HepG2 (cell line): ENCODE results near the gene CREG2. TPM values are rescaled to one million over a fixed set of nuclear protein-coding genes. Genes with fewer than 3 reads are reported as not detected.

Experiments
- CHD4 ChIP-seq: fragments of 200-600 bp; sonication (generic); IDR thresholded peaks from 2 replicates; pipeline ENCODE4 v1.7.0; 2017; ENCODE audit warnings: mild to moderate bottlenecking, low read length, borderline replicate concordance
- FOXC1 ChIP-seq: sonication (generic); formaldehyde crosslinking; IDR thresholded peaks from 2 replicates; pipeline ENCODE4 v1.8.0; 2022; ENCODE audit warnings: mild to moderate bottlenecking, missing genetic modification reagents, borderline replicate concordance
- GZF1 ChIP-seq: sonication (generic); formaldehyde crosslinking; IDR thresholded peaks from 2 replicates; pipeline ENCODE4 v1.5.1; 2020; ENCODE audit warnings: mild to moderate bottlenecking, missing genetic modification reagents
- MAFF ChIP-seq: IDR thresholded peaks from 2 replicates; pipeline ENCODE4 v1.6.1; 2011; ENCODE audit warnings: low read depth, low read length, improper control_type of control experiment
- MTF2 ChIP-seq: sonication (generic); formaldehyde crosslinking; IDR thresholded peaks from 2 replicates; pipeline ENCODE4 v1.5.0; 2020; ENCODE audit warnings: missing genetic modification reagents, borderline replicate concordance
- NFYC ChIP-seq: IDR thresholded peaks from 2 replicates; pipeline ENCODE4 v1.6.1; 2016; ENCODE audit warnings: missing genetic modification reagents, missing compliant biosample characterization
- NKX3-1 ChIP-seq: sonication (generic); formaldehyde crosslinking; IDR thresholded peaks from 2 replicates; pipeline ENCODE4 v1.5.0; 2020; ENCODE audit warnings: missing genetic modification reagents
- PHF5A ChIP-seq: IDR thresholded peaks from one replicate; pipeline ENCODE4 v1.6.1; 2018; ENCODE audit warnings: low read depth, missing genetic modification reagents; ENCODE audit not compliant: unreplicated experiment
- SCMH1 ChIP-seq: sonication (generic); formaldehyde crosslinking; IDR thresholded peaks from 2 replicates; pipeline ENCODE4 v1.9.0; 2021; ENCODE audit warnings: missing genetic modification reagents, mild to moderate bottlenecking, borderline replicate concordance
- ZNF34 ChIP-seq: sonication (generic); formaldehyde crosslinking; IDR thresholded peaks from 2 replicates; pipeline ENCODE4 v1.4.0; 2020; ENCODE audit warnings: mild to moderate bottlenecking, missing genetic modification reagents, borderline replicate concordance
- ZNF670 ChIP-seq: sonication (generic); formaldehyde crosslinking; IDR thresholded peaks from 2 replicates; pipeline ENCODE4 v1.8.0; 2022; ENCODE audit warnings: mild to moderate bottlenecking, missing genetic modification reagents, borderline replicate concordance
- ZNF782 ChIP-seq: sonication (generic); formaldehyde crosslinking; IDR thresholded peaks from 2 replicates; pipeline ENCODE4 v1.4.0; 2020; ENCODE audit warnings: missing genetic modification reagents, mild to moderate bottlenecking, borderline replicate concordance
- ZNF816 ChIP-seq: sonication (generic); formaldehyde crosslinking; IDR thresholded peaks from 2 replicates; pipeline ENCODE4 v1.8.0; 2022; ENCODE audit warnings: missing genetic modification reagents, mild to moderate bottlenecking, borderline replicate concordance
- polyA plus RNA-seq, 8 experiments: library from polyadenylated mRNA; depleted of rRNA in 3 of 8; stranded (reverse) in 7 of 8; unstranded in 1 of 8; fragments of >200 nt; fragmentation: Illumina TruSeq in 4 of 8; extraction: Trizol in 4 of 8; gene quantifications; 2 replicates each; pipeline versions ENCODE4 v1.2.1 to v1.2.3, GENCODE V29; 2011 to 2016; ENCODE audit warnings: low read depth in 4 of 8, missing spikeins in 1 of 8, mixed read lengths in 1 of 8; ENCODE audit not compliant: insufficient read depth in 1 of 8
- total RNA-seq, 5 experiments: library from RNA; depleted of rRNA; stranded (reverse); fragments of >200 nt; fragmentation: Illumina TruSeq; extraction: Trizol; gene quantifications; 2 replicates each; pipeline ENCODE4 v1.2.3, GENCODE V29; 2016; ENCODE audit warnings: low read depth in 1 of 5
- TF ChIP-seq, protein P1 (sequence below): sonication (generic); formaldehyde crosslinking; IDR thresholded peaks from 2 replicates; pipeline ENCODE4 v1.5.0; 2020; ENCODE audit warnings: mild to moderate bottlenecking, missing genetic modification reagents
- TF ChIP-seq, protein P2 (sequence below): sonication (generic); formaldehyde crosslinking; IDR thresholded peaks from 2 replicates; pipeline ENCODE4 v1.5.1; 2020; ENCODE audit warnings: mild to moderate bottlenecking, moderate library complexity, missing genetic modification reagents

Gene CREG2
- total and polyA plus RNA-seq, 2 of the 13 experiments (the other 11 are each of a cell fraction or from before 2014, with no cell fraction given), result 0.18 to 0.26 TPM

GRCh38 chr2:101332885-101333766 is 54.2 kb downstream of the CREG2 start (continued):
- TF ChIP-seq ZNF816 (CRISPR knock-in tag) (no peak), MAFF (peak; percentile 49), NKX3-1 (CRISPR knock-in tag) (no peak), FOXC1 (CRISPR knock-in tag) (no peak), GZF1 (CRISPR knock-in tag) (no peak), NFYC (CRISPR knock-in tag) (no peak), SCMH1 (CRISPR knock-in tag) (no peak), MTF2 (no peak), ZNF34 (no peak), PHF5A (CRISPR knock-in tag) (no peak), ZNF670 (CRISPR knock-in tag) (no peak), CHD4 (peak; percentile 78; the same call in 1 of the 2 replicates), ZNF782 (CRISPR knock-in tag) (no peak)
- TF ChIP-seq, protein P1, sequence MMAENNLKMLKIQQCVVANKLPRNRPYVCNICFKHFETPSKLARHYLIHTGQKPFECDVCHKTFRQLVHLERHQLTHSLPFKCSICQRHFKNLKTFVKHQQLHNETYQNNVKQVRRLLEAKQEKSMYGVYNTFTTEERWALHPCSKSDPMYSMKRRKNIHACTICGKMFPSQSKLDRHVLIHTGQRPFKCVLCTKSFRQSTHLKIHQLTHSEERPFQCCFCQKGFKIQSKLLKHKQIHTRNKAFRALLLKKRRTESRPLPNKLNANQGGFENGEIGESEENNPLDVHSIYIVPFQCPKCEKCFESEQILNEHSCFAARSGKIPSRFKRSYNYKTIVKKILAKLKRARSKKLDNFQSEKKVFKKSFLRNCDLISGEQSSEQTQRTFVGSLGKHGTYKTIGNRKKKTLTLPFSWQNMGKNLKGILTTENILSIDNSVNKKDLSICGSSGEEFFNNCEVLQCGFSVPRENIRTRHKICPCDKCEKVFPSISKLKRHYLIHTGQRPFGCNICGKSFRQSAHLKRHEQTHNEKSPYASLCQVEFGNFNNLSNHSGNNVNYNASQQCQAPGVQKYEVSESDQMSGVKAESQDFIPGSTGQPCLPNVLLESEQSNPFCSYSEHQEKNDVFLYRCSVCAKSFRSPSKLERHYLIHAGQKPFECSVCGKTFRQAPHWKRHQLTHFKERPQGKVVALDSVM (CRISPR knock-in tag), result peak; percentile 75; the same call in 1 of the 2 replicates
- TF ChIP-seq, protein P2, sequence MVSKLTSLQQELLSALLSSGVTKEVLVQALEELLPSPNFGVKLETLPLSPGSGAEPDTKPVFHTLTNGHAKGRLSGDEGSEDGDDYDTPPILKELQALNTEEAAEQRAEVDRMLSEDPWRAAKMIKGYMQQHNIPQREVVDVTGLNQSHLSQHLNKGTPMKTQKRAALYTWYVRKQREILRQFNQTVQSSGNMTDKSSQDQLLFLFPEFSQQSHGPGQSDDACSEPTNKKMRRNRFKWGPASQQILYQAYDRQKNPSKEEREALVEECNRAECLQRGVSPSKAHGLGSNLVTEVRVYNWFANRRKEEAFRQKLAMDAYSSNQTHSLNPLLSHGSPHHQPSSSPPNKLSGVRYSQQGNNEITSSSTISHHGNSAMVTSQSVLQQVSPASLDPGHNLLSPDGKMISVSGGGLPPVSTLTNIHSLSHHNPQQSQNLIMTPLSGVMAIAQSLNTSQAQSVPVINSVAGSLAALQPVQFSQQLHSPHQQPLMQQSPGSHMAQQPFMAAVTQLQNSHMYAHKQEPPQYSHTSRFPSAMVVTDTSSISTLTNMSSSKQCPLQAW, result no peak
- TF ChIP-seq, all 625 proteins: peak for 114
